OCI-LY7 (cell line): ENCODE measurements around the gene MAN1C1. TPM values are rescaled to one million over a fixed set of nuclear protein-coding genes. Genes with fewer than 3 reads are reported as not detected.

Experiments used
- BruUV-seq: library from RNA; stranded (reverse); fragments of 400-500 nt; replicated peaks from 2 replicates; lab custom pipeline; 2021; lab: Mats Ljungman, UMichigan
- CTCF ChIA-PET: fragments of 300-600 bp; sonication (Branson Sonifier 250); formaldehyde crosslinking; loops from one replicate; lab custom pipeline; 2022; ENCODE audit warnings: antibody characterized with exemption; ENCODE audit not compliant: unreplicated experiment; lab: Charles Lee
- POLR2A ChIA-PET: fragments of 300-600 bp; sonication (Branson Sonifier 250); formaldehyde crosslinking; loops from one replicate; lab custom pipeline; 2022; ENCODE audit warnings: antibody characterized with exemption; lab: Charles Lee
- DNase-seq: peaks from one replicate; pipeline ENCODE4 v3.0.0-alpha.2; 2015; ENCODE audit warnings: low spot score
- H2AFZ ChIP-seq: fragments of 200-600 bp; sonication (generic), shearing (Covaris generic); 2 replicates; pipeline ENCODE4 v1.6.1; 2014; ENCODE audit warnings: mild to moderate bottlenecking, antibody characterized with exemption, low read length, moderate library complexity
- H3K27ac ChIP-seq: fragments of 200-600 bp; sonication (generic); 2 replicates; pipeline ENCODE4 v1.5.1; 2014; ENCODE audit warnings: mixed run types, low read depth, mild to moderate bottlenecking, moderate library complexity, low read length, inconsistent platforms; ENCODE audit not compliant: poor library complexity, severe bottlenecking
- H3K36me3 ChIP-seq: fragments of 200-600 bp; sonication (generic); 2 replicates; pipeline ENCODE4 v1.6.1; 2014; ENCODE audit warnings: mild to moderate bottlenecking, antibody characterized with exemption, low read length, moderate library complexity, mixed read lengths; ENCODE audit not compliant: insufficient read depth
- H3K4me1 ChIP-seq: fragments of 200-600 bp; sonication (generic); 2 replicates; pipeline ENCODE4 v1.5.1; 2014; ENCODE audit warnings: mild to moderate bottlenecking, low read length; ENCODE audit not compliant: insufficient read depth, poor library complexity, severe bottlenecking
- H3K4me2 ChIP-seq: fragments of 200-600 bp; sonication (generic); 2 replicates; pipeline ENCODE4 v1.6.1; 2014; ENCODE audit warnings: mild to moderate bottlenecking, low read length
- H3K4me3 ChIP-seq: fragments of 200-600 bp; sonication (generic); 2 replicates; pipeline ENCODE4 v1.5.1; 2014; ENCODE audit warnings: mild to moderate bottlenecking, low read depth, low read length; ENCODE audit not compliant: poor library complexity, severe bottlenecking
- H3K79me2 ChIP-seq: fragments of 200-600 bp; sonication (generic); 2 replicates; pipeline ENCODE4 v1.6.1; 2016; ENCODE audit warnings: low read depth, mild to moderate bottlenecking, low read length, moderate library complexity, mixed read lengths; ENCODE audit not compliant: insufficient read depth
- H3K9me2 ChIP-seq: fragments of 200-600 bp; sonication (generic); 2 replicates; pipeline ENCODE4 v1.6.1; 2016; ENCODE audit warnings: mild to moderate bottlenecking, low read length, mixed read lengths; ENCODE audit not compliant: insufficient read depth
- H3K9me3 ChIP-seq: fragments of 200-600 bp; sonication (generic); 2 replicates; pipeline ENCODE4 v1.6.1; 2014; ENCODE audit warnings: mild to moderate bottlenecking, mixed run types, low read length, mixed read lengths
- H4K20me1 ChIP-seq: fragments of 200-600 bp; sonication (generic); 2 replicates; pipeline ENCODE4 v1.6.1; 2014; ENCODE audit warnings: mild to moderate bottlenecking, antibody characterized with exemption, low read length, moderate library complexity, mixed read lengths; ENCODE audit not compliant: insufficient read depth
- CTCF ChIP-seq: fragments of 200-600 bp; sonication (generic); conservative IDR thresholded peaks from 2 replicates; pipeline ENCODE4 v1.5.1; 2014; ENCODE audit warnings: mild to moderate bottlenecking, antibody characterized with exemption, low read length, moderate library complexity, mixed read lengths
- EZH2phosphoT487 ChIP-seq: fragments of 200-600 bp; sonication (generic); IDR thresholded peaks from 2 replicates; pipeline ENCODE4 v1.6.1; 2018; ENCODE audit warnings: low read depth, borderline replicate concordance, mild to moderate bottlenecking, mixed run types, antibody characterized with exemption, low read length, moderate library complexity, mixed read lengths
- intact Hi-C: fragments of 100-400 bp; cut with micrococcal nuclease; formaldehyde crosslinking; loops from one replicate; pipeline ENCODE4 v1.10.0; 2022; ENCODE audit not compliant: unreplicated experiment
- total RNA-seq, 2 experiments: library from RNA; depleted of rRNA in 1 of 2; stranded (reverse); fragments of >200 nt in 1 of 2; shearing (Covaris generic) in 1 of 2; gene quantifications; 2 replicates each; pipeline ENCODE4 v1.2.3, GENCODE V29; 2014 to 2022

MAN1C1 gene
- total RNA-seq, 2 experiments from 2014 or later: 3.0 to 4.9 TPM

- BruUV-seq: no TSS peak
- CTCF ChIA-PET: no interaction called here
- no peaks in the 10 kb centered on the region for H3K9me2 ChIP-seq
- POLR2A ChIA-PET: no interaction called here
- TF ChIP-seq EZH2phosphoT487 (no peak), CTCF (no peak)
- no peaks in the 10 kb centered on the region for H3K9me3 ChIP-seq
- no peak overlapping the region for H3K4me2 ChIP-seq
- no peak for DNase-seq
- H3K36me3 ChIP-seq: no peaks in the 10 kb centered on the region
- no peak overlapping the region for H2AFZ ChIP-seq
- intact Hi-C loops: no loop called here
- H3K4me1 ChIP-seq: peaks cover under 1% of the 10 kb centered on the region
- H3K4me3 ChIP-seq: no peak overlapping the region
- no peaks in the 10 kb centered on the region for H3K79me2 ChIP-seq
- H3K27ac ChIP-seq: no peak overlapping the region
- H4K20me1 ChIP-seq: no peaks in the 10 kb centered on the region
Measured at GRCh38 chr1:25735956-25736529, 119.5 kb downstream of the MAN1C1 start.

DNA sequence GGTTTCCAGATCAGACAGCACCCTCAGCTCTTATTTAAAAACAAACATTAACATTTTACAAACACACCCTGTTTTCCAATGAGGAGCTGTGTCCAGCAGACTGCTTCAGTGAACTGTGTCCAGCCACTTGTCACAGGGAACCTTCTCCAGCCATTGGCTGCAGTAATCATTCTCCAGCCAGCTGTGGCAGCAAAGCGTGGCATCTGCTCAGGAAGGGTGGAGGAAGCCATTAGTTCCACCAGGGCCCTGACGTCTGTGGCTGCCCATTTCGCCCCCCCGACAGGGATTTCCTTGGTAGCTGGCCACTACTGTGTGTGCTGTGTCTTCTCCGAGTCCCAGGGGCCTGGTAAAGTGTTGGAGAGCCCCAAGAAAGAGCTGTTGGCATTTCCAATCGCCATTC, 120.5 kb downstream of the MAN1C1 start:
- no peaks in the 10 kb centered on the region for H3K4me1 ChIP-seq
- H3K9me2 ChIP-seq: no peaks in the 10 kb centered on the region
- CTCF ChIA-PET: no interaction called here
- no peak overlapping the region for H3K4me2 ChIP-seq
- H3K9me3 ChIP-seq: no peaks in the 10 kb centered on the region
- no TSS peak for BruUV-seq
- H3K79me2 ChIP-seq: no peaks in the 10 kb centered on the region
- no peak overlapping the region for H2AFZ ChIP-seq
- no peak overlapping the region for H3K27ac ChIP-seq
- intact Hi-C loops: no loop called here
- POLR2A ChIA-PET: interaction anchor here (0.6 kb wide), 3 partner anchors 13 to 297 kb away, joined by 3 to 4 read pairs (median 3); no protein-coding TSS in a partner anchor
- TF ChIP-seq CTCF: no peak
- TF ChIP-seq EZH2phosphoT487: no peak
- DNase-seq: no peak
- no peaks in the 10 kb centered on the region for H3K36me3 ChIP-seq
- no peaks in the 10 kb centered on the region for H4K20me1 ChIP-seq
- no peak overlapping the region for H3K4me3 ChIP-seq

GRCh38 chr1:25738499-25738898, 121.9 kb downstream of the MAN1C1 start:
- H3K36me3 ChIP-seq: no peaks in the 10 kb centered on the region
- H3K27ac ChIP-seq: no peak overlapping the region
- no peak overlapping the region for H3K4me2 ChIP-seq
- POLR2A ChIA-PET: no interaction called here
- H3K9me3 ChIP-seq: no peaks in the 10 kb centered on the region
- H3K9me2 ChIP-seq: no peaks in the 10 kb centered on the region
- intact Hi-C loops: no loop called here
- no peaks in the 10 kb centered on the region for H3K79me2 ChIP-seq
- no peak for DNase-seq
- H3K4me3 ChIP-seq: no peak overlapping the region
- H2AFZ ChIP-seq: no peak overlapping the region
- H3K4me1 ChIP-seq: no peaks in the 10 kb centered on the region
- BruUV-seq: no TSS peak
- CTCF ChIA-PET: no interaction called here
- TF ChIP-seq CTCF: no peak
- TF ChIP-seq EZH2phosphoT487: no peak
- no peaks in the 10 kb centered on the region for H4K20me1 ChIP-seq
